HEK293 (cell line): ENCODE results near the gene CEP112.

ENCODE experiments used
- CTCF ChIA-PET: fragments of 350-600 bp; formaldehyde crosslinking; extraction: SDS; loops from one replicate; lab custom pipeline; 2021; ENCODE audit warnings: antibody characterized with exemption; lab: Yijun Ruan, JAX
- POLR2A ChIA-PET: fragments of 300-600 bp; formaldehyde crosslinking; extraction: SDS; loops from one replicate; lab custom pipeline; 2020; ENCODE audit warnings: antibody characterized with exemption, inconsistent platforms; lab: Yijun Ruan, JAX
- H3K27ac ChIP-seq: fragments of 200-500 bp; sonication (Bioruptor generic); 2 replicates; pipeline ENCODE4 v1.5.1; 2014; ENCODE audit warnings: low read depth, low read length, control low read depth, inconsistent platforms; ENCODE audit errors: extremely low read depth
- H3K36me3 ChIP-seq, 2 experiments: fragments of 200-500 bp in 1 of 2; sonication (Bioruptor generic) in 1 of 2; 1 replicate in 1 of 2; 2 replicates in 1 of 2; pipeline ENCODE4 v1.5.1; 2014 to 2017; ENCODE audit warnings: inconsistent platforms in 2 of 2, low read length in 2 of 2; ENCODE audit not compliant: control insufficient read depth in 2 of 2, insufficient read depth in 1 of 2
- H3K4me1 ChIP-seq: fragments of 200-500 bp; sonication (Bioruptor generic); 2 replicates; pipeline ENCODE4 v1.5.1; 2014; ENCODE audit warnings: mild to moderate bottlenecking, low read length, inconsistent platforms; ENCODE audit not compliant: control insufficient read depth, insufficient read depth
- H3K4me3 ChIP-seq: 2 replicates; pipeline ENCODE4 v1.5.1; 2011; ENCODE audit warnings: low read depth, mild to moderate bottlenecking, control low read depth, low read length, moderate library complexity
- H3K9me3 ChIP-seq: fragments of 200-500 bp; sonication (Bioruptor generic); 2 replicates; pipeline ENCODE4 v1.5.1; 2014; ENCODE audit warnings: low read depth, low read length, inconsistent platforms; ENCODE audit not compliant: control insufficient read depth, insufficient read depth
- BCL11A ChIP-seq: fragments of 450-650 bp; formaldehyde crosslinking; IDR thresholded peaks from 2 replicates; pipeline ENCODE4 v1.5.1; 2016; ENCODE audit warnings: low read depth, missing biosample characterization, missing genetic modification characterization
- BCL6B ChIP-seq: fragments of 450-650 bp; formaldehyde crosslinking; IDR thresholded peaks from 2 replicates; pipeline ENCODE4 v1.5.1; 2017; ENCODE audit warnings: missing biosample characterization, missing genetic modification characterization
- GLIS2 ChIP-seq: fragments of 450-650 bp; formaldehyde crosslinking; IDR thresholded peaks from 2 replicates; pipeline ENCODE4 v1.5.1; 2016; ENCODE audit warnings: missing biosample characterization, missing genetic modification characterization
- MZF1 ChIP-seq: fragments of 450-650 bp; formaldehyde crosslinking; IDR thresholded peaks from 2 replicates; pipeline ENCODE4 v1.5.1; 2017; ENCODE audit warnings: missing biosample characterization, missing genetic modification characterization, borderline replicate concordance
- OVOL3 ChIP-seq: fragments of 450-650 bp; formaldehyde crosslinking; IDR thresholded peaks from 2 replicates; pipeline ENCODE4 v1.5.1; 2016; ENCODE audit warnings: missing biosample characterization, missing genetic modification characterization
- ZBTB49 ChIP-seq: fragments of 450-650 bp; formaldehyde crosslinking; IDR thresholded peaks from 2 replicates; pipeline ENCODE4 v1.5.1; 2016; ENCODE audit warnings: missing biosample characterization, missing genetic modification characterization, low read depth
- ZFP41 ChIP-seq: fragments of 450-650 bp; formaldehyde crosslinking; IDR thresholded peaks from 2 replicates; pipeline ENCODE4 v1.5.1; 2016; ENCODE audit warnings: missing biosample characterization, missing genetic modification characterization, borderline replicate concordance
- ZNF157 ChIP-seq: fragments of 450-650 bp; formaldehyde crosslinking; IDR thresholded peaks from 2 replicates; pipeline ENCODE4 v1.5.1; 2016; ENCODE audit warnings: missing biosample characterization, missing genetic modification characterization
- ZNF202 ChIP-seq: fragments of 450-650 bp; formaldehyde crosslinking; IDR thresholded peaks from 2 replicates; pipeline ENCODE4 v1.5.1; 2016; ENCODE audit warnings: missing biosample characterization, missing genetic modification characterization, borderline replicate concordance
- ZNF354C ChIP-seq: fragments of 450-650 bp; formaldehyde crosslinking; IDR thresholded peaks from 2 replicates; pipeline ENCODE4 v1.5.1; 2016; ENCODE audit warnings: missing biosample characterization, missing genetic modification characterization, low read depth, borderline replicate concordance
- ZNF37A ChIP-seq: fragments of 450-650 bp; IDR thresholded peaks from 2 replicates; pipeline ENCODE4 v1.5.1; 2018; ENCODE audit warnings: missing biosample characterization, missing genetic modification characterization
- ZNF394 ChIP-seq: fragments of 450-650 bp; formaldehyde crosslinking; IDR thresholded peaks from 2 replicates; pipeline ENCODE4 v1.5.1; 2016; ENCODE audit warnings: missing biosample characterization, missing genetic modification characterization, mild to moderate bottlenecking, moderate library complexity, borderline replicate concordance
- ZNF426 ChIP-seq: fragments of 450-650 bp; formaldehyde crosslinking; IDR thresholded peaks from 2 replicates; pipeline ENCODE4 v1.5.1; 2017; ENCODE audit warnings: missing biosample characterization, missing genetic modification characterization, mild to moderate bottlenecking, inconsistent platforms, moderate library complexity
- ZNF433 ChIP-seq: fragments of 450-650 bp; formaldehyde crosslinking; IDR thresholded peaks from 2 replicates; pipeline ENCODE4 v1.5.1; 2016; ENCODE audit warnings: missing biosample characterization, missing genetic modification characterization, low read depth
- ZNF510 ChIP-seq: fragments of 450-650 bp; formaldehyde crosslinking; IDR thresholded peaks from 2 replicates; pipeline ENCODE4 v1.5.1; 2018; ENCODE audit warnings: mild to moderate bottlenecking, missing genetic modification characterization, missing biosample characterization; ENCODE audit not compliant: insufficient replicate concordance
- ZNF513 ChIP-seq: fragments of 450-650 bp; IDR thresholded peaks from 2 replicates; pipeline ENCODE4 v1.5.1; 2018; ENCODE audit warnings: missing biosample characterization, missing genetic modification characterization
- ZNF521 ChIP-seq: fragments of 450-650 bp; formaldehyde crosslinking; IDR thresholded peaks from 2 replicates; pipeline ENCODE4 v1.5.1; 2017; ENCODE audit warnings: missing biosample characterization, mild to moderate bottlenecking, missing genetic modification characterization
- ZNF529 ChIP-seq: fragments of 450-650 bp; formaldehyde crosslinking; IDR thresholded peaks from 2 replicates; pipeline ENCODE4 v1.5.1; 2017; ENCODE audit warnings: missing genetic modification characterization, missing biosample characterization; ENCODE audit not compliant: insufficient replicate concordance
- ZNF558 ChIP-seq: fragments of 450-650 bp; formaldehyde crosslinking; IDR thresholded peaks from 2 replicates; pipeline ENCODE4 v1.5.1; 2016; ENCODE audit warnings: missing biosample characterization, missing genetic modification characterization
- ZNF561 ChIP-seq: fragments of 450-650 bp; IDR thresholded peaks from 2 replicates; pipeline ENCODE4 v1.5.1; 2018; ENCODE audit warnings: missing biosample characterization, missing genetic modification characterization, borderline replicate concordance

The CEP112 gene

GRCh38 chr17:65977041-65977440 is 214.9 kb downstream of the CEP112 start:
- ChIA-PET CTCF (interaction anchor here (1.4 kb wide), 1 partner anchor 188 kb away, joined by 4 read pairs; no protein-coding TSS in a partner anchor), POLR2A (no interaction called here)
- Histone ChIP-seq H3K4me3 (no peak overlapping the region), H3K9me3 (no peaks in the 10 kb centered on the region), H3K36me3 (no peaks in the 10 kb centered on the region), H3K4me1 (no peaks in the 10 kb centered on the region), H3K27ac (no peak overlapping the region)
- TF ChIP-seq ZNF561 (tag by site-specific recombination) (no peak), ZNF394 (tag by site-specific recombination) (no peak)

- TF ChIP-seq ZBTB49 (no peak), ZNF513 (tag by site-specific recombination) (no peak), ZNF37A (tag by site-specific recombination) (no peak), ZNF510 (no peak), BCL6B (tag by site-specific recombination) (no peak), ZNF202 (no peak), MZF1 (tag by site-specific recombination) (no peak), OVOL3 (no peak), ZNF394 (tag by site-specific recombination) (no peak), ZNF529 (tag by site-specific recombination) (no peak), ZNF433 (tag by site-specific recombination) (no peak), ZNF354C (tag by site-specific recombination) (no peak), ZNF157 (no peak), ZNF558 (tag by site-specific recombination) (no peak), ZNF521 (tag by site-specific recombination) (no peak), ZNF426 (no peak), BCL11A (tag by site-specific recombination) (no peak), ZFP41 (no peak), GLIS2 (tag by site-specific recombination) (no peak)
- H3K36me3 ChIP-seq = no peaks in the 10 kb centered on the region
- H3K9me3 ChIP-seq = no peaks in the 10 kb centered on the region
- ChIA-PET POLR2A (no interaction called here), CTCF (no interaction called here)
- H3K4me3 ChIP-seq = no peak overlapping the region
- no peak overlapping the region for H3K27ac ChIP-seq
- no peaks in the 10 kb centered on the region for H3K4me1 ChIP-seq
These were observed 216.1 kb downstream of the CEP112 start for GRCh38 chr17:65975878-65976277.
